AG10803 (cell line): ENCODE measurements around the gene UGT1A3.
"Not testable (repeated sequence)": the region's sequence is repeated elsewhere in the genome, so short reads cannot be mapped to it uniquely, and the experiment has no call there.

ENCODE experiments used
- DNase-seq: peaks from one replicate; pipeline ENCODE4 v3.0.0; 2010; ENCODE audit warnings: low read depth
- H3K4me3 ChIP-seq: 2 replicates; pipeline ENCODE4 v1.5.1; 2011; ENCODE audit warnings: mild to moderate bottlenecking, low read length, control low read depth
- TF ChIP-seq, protein P1 (sequence below): conservative IDR thresholded peaks from 2 replicates; pipeline ENCODE4 v1.5.1; 2011; ENCODE audit warnings: mild to moderate bottlenecking, low read length, control low read depth, inconsistent platforms

Gene UGT1A3

DNA sequence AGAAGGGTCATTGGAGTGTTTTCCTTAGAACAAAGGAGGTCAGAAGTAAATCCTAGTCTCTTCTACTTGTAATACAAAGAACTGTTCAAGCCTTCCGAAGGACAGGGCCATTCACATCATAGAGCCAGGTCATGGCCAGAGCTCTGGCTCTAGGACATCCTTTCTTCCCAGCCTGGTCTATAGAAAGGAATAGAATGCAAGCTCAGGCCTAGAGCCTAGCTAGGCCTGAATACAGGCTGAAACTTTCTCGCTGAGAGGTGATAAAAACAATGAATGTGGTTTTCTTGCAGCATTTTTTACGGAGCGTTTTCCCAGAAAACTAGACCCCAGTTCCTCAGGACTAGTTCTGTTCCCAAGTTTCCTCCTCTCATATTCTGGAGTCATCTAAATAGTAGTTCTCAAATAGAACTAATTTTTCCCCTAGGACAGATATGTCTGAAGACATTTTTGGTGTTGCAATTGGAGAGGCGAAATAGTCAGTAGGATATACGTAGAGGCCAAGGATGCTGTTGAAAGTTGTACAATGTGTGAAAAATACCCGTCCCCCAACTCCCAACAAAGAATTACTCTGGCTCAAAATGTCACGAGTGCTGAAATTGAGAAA is 29.3 kb upstream of the UGT1A3 start:
- H3K4me3 ChIP-seq = no peak overlapping the region
- TF ChIP-seq, protein P1, sequence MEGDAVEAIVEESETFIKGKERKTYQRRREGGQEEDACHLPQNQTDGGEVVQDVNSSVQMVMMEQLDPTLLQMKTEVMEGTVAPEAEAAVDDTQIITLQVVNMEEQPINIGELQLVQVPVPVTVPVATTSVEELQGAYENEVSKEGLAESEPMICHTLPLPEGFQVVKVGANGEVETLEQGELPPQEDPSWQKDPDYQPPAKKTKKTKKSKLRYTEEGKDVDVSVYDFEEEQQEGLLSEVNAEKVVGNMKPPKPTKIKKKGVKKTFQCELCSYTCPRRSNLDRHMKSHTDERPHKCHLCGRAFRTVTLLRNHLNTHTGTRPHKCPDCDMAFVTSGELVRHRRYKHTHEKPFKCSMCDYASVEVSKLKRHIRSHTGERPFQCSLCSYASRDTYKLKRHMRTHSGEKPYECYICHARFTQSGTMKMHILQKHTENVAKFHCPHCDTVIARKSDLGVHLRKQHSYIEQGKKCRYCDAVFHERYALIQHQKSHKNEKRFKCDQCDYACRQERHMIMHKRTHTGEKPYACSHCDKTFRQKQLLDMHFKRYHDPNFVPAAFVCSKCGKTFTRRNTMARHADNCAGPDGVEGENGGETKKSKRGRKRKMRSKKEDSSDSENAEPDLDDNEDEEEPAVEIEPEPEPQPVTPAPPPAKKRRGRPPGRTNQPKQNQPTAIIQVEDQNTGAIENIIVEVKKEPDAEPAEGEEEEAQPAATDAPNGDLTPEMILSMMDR = no peak

DNA sequence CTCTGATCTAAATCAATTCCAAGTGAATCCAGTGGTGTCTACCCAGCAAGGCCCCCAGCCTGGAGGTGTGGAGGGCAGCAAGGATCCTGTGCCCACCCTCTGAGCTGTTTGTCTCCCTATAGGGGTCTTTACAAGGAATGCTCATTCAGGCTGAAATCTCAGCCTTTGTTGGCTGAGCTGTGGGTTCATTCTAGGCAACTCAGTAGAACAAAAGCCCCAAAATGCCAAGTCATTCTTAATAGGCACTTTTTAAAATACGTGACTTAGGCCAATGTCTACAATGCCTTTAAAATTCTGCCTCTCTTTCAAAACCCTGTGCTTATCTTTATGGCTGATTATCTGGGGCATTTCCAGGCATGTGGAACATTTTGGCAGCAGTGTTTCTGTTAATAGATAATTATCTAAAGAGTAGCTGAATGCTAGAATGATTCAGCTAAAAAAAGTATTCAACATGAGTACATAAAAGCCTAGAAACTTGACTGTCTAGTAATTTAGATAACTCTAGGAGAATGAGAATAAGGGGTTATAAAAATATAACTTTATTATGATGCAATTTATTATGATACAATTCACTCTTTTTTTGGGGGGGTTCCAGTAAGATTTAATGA is 28.7 kb upstream of the UGT1A3 start:
- peak; percentile 17 for DNase-seq

More for the DNA sequence above, 29.3 kb upstream of the UGT1A3 start:
- no peak for DNase-seq

DNA sequence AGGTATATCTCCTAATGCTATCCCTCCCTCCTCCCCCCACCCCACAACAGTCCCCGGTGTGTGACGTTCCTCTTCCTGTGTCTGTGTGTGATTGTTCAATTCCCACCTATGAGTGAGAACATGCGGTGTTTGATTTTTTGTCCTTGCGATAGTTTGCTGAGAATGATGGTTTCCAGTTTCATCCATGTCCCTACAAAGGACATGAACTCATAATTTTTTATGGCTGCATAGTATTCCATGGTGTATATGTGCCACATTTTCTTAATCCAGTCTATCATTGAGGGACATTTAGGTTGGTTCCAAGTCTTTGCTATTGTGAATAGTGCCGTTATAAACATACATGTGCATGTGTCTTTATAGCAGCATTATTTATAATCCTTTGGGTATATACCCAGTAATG is 28.0 kb upstream of the UGT1A3 start:
- DNase-seq, H3K4me3 ChIP-seq: not testable (repeated sequence)

More for the DNA sequence above, 28.7 kb upstream of the UGT1A3 start:
- TF ChIP-seq, protein P1 = no peak
- no peak overlapping the region for H3K4me3 ChIP-seq

DNA sequence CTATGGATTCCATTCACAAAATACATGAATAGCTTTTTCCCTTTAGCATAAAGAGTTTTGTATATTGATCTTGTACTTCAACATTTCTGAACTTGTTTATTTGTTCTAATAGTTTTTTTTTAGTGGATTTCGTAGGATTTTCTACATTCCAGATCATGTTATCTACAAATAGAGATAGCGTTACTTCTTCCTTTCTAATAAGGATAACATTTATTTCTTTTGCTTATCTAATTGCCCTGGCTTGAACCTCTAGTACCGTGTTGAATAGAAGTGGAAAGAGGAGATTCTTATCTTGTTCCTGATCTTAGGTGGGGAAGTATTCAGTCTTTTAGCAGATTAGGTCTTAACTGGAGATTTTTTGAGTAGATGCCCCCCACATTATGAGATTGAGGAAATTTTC is 26.6 kb upstream of the UGT1A3 start:
- H3K4me3 ChIP-seq = no peak overlapping the region
- DNase-seq = no peak
- TF ChIP-seq, protein P1 = no peak

DNA sequence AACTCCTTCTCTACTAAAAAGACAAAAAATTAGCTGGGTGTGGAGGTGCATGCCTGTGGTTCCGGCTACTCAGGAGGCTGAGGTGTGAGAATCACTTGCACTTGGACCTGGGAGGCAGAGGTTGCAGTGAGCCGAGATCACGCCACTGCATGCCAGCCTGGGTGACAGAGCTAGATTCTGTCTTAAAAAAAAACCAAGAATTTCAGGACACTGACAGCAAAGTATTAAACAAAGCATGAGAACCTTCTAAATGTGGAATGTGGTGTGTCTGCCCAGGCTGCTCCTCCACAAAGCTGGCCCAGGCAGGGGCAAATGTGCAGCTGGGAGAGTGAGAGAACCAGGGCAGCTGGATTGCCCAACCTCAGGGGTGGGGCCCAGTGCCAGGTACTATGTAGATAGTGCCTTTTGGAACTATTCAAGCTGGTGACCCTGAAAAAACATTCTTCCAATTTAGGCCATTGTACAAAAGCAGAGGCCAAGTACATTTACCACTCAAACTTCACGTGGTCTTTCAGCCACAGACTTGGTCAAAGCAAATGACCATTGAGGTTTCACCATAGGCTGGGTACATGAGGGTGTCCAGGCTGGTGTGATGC is 22.8 kb upstream of the UGT1A3 start:
- DNase-seq = peak; percentile 20
- H3K4me3 ChIP-seq = no peak overlapping the region
- TF ChIP-seq, protein P1 = no peak

DNA sequence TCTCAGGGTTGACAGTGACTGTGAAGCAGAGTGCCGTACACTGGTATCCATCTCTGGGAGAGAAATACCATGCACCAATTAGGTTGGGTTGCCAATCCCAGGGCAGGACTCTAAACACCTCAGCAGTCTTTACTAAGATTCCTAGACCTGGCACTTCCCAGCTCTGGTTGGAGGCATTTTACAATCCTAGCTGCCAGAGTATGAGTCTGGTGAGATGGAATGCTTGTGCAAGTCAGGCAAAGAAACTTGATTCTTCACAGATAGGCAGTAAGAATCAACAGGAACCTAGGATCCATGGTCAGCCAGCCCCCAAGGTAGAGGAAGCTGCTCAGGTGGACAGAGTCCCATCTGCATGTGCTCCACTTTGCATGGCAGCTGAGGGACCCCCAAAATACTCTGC is 22.1 kb upstream of the UGT1A3 start:
- TF ChIP-seq, protein P1 = no peak
- no peak overlapping the region for H3K4me3 ChIP-seq
- peak; percentile 20 for DNase-seq

DNA sequence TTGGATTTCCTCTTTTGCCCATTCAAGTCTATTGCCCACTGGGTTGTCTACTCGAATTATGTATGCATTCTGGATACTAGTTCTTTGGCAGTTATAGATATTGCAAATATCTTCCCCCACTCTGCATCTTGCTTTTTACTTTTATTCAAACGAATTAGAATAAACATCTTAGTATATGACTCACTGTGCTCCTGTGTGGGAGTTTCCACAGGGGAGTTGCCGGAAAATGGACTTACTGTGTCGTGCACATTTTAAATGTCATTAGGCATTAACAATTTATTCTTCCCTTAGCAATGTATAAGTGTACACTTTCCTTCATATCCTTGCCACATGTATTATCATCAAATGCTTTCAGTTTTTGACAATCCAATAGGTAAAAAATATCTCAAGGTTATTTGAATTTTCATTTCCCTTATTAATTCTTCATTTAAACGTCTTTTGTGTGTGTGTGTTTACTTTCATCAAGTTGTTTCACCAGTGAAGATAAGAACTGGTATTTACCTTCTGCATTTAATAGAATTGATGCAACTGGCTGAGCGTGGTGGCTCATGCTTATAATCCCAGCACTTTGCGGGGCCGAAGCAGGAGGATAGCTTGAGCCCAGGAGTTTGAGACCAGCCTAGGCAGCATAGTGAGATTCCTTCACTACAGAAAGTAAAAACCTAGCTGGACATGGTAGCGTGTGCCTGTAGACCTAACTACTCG is 20.8 kb upstream of the UGT1A3 start:
- TF ChIP-seq, protein P1 = no peak
- H3K4me3 ChIP-seq = no peak overlapping the region
- no peak for DNase-seq
